MG63 (cell line): ENCODE results near the gene GABRP. TPM values are rescaled to one million over a fixed set of nuclear protein-coding genes. Genes with fewer than 3 reads are reported as not detected.
A peak's percentile ranks its signal among the peaks of the same experiment; 100 is the strongest.
"Not testable (repeated sequence)": the region's sequence is repeated elsewhere in the genome, so short reads cannot be mapped to it uniquely, and the experiment has no call there.

ENCODE experiments used
- DNase-seq: peaks from one replicate; pipeline ENCODE4 v3.0.0-alpha.2; 2020
- H3K27me3 ChIP-seq: fragments of 250-450 bp; sonication (Bioruptor Pico); 2 replicates; pipeline ENCODE4 v1.5.1; 2020; ENCODE audit warnings: mild to moderate bottlenecking, moderate library complexity
- H3K36me3 ChIP-seq: fragments of 250-450 bp; sonication (Bioruptor Pico); 2 replicates; pipeline ENCODE4 v1.5.1; 2020; ENCODE audit warnings: mild to moderate bottlenecking, moderate library complexity
- H3K4me3 ChIP-seq: fragments of 250-450 bp; sonication (Bioruptor Pico); 2 replicates; pipeline ENCODE4 v1.5.1; 2020; ENCODE audit warnings: mild to moderate bottlenecking, moderate library complexity
- H3K9me3 ChIP-seq: fragments of 250-450 bp; sonication (Bioruptor Pico); 2 replicates; pipeline ENCODE4 v1.5.1; 2020; ENCODE audit warnings: mild to moderate bottlenecking, moderate library complexity
- total RNA-seq: library from RNA; depleted of rRNA; stranded (reverse); fragments of >200 nt; shearing (Covaris generic); gene quantifications from 2 replicates; pipeline ENCODE4 v1.2.3, GENCODE V29; 2014; ENCODE audit warnings: low replicate concordance

GABRP gene
- total RNA-seq, 1 experiment from 2014 or later = not detected

GRCh38 chr5:170821257-170821800, 37.8 kb downstream of the GABRP start:
- no peaks in the 10 kb centered on the region for H3K27me3 ChIP-seq
- H3K9me3 ChIP-seq = no peaks in the 10 kb centered on the region
- no peak for DNase-seq
- no peak overlapping the region for H3K4me3 ChIP-seq
- H3K36me3 ChIP-seq = no peaks in the 10 kb centered on the region

- Histone ChIP-seq H3K27me3 (no peaks in the 10 kb centered on the region), H3K9me3 (no peaks in the 10 kb centered on the region), H3K36me3 (no peaks in the 10 kb centered on the region), H3K4me3 (no peak overlapping the region)
- no peak for DNase-seq
Measured at GRCh38 chr5:170826117-170826516, 42.6 kb downstream of the GABRP start.

- Histone ChIP-seq H3K9me3 (no peaks in the 10 kb centered on the region), H3K27me3 (no peaks in the 10 kb centered on the region), H3K36me3 (no peaks in the 10 kb centered on the region), H3K4me3 (no peak overlapping the region)
- DNase-seq = no peak
Measured at GRCh38 chr5:170832241-170832640, 48.7 kb downstream of the GABRP start.

GRCh38 chr5:170833981-170834380, 50.5 kb downstream of the GABRP start:
- H3K27me3 ChIP-seq, H3K4me3 ChIP-seq, DNase-seq, H3K36me3 ChIP-seq, H3K9me3 ChIP-seq: not testable (repeated sequence)

- Histone ChIP-seq H3K4me3 (no peak overlapping the region), H3K36me3 (no peaks in the 10 kb centered on the region), H3K27me3 (peaks cover 3% of the 10 kb centered on the region; the same call in 1 of the 2 replicates), H3K9me3 (no peaks in the 10 kb centered on the region)
- DNase-seq = no peak
Measured at GRCh38 chr5:170836226-170836625, 52.7 kb downstream of the GABRP start.

DNA sequence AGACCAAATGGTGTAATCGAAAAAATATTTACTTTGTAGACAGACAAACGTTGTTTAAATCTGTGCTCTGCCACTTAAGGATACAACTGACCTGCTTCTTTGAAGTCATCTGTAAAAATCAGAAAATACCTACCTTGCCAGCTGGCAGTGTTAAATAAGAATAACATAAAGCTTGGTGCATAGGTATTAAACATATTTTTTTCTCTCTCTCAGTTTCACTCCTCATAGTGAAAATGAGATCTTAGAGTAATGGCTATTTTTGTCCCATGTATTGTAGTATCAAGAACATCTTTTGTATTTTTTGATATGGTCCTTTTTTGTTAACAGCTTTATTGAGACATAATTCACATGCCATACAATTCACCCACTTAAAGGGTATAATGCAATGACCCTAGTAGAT, 60.3 kb downstream of the GABRP start:
- no peaks in the 10 kb centered on the region for H3K9me3 ChIP-seq
- H3K36me3 ChIP-seq = no peaks in the 10 kb centered on the region
- H3K4me3 ChIP-seq = no peak overlapping the region
- no peak for DNase-seq
- peaks cover 3% of the 10 kb centered on the region; the same call in 1 of the 2 replicates for H3K27me3 ChIP-seq

GRCh38 chr5:170844651-170845050, 61.1 kb downstream of the GABRP start:
- no peak overlapping the region for H3K4me3 ChIP-seq
- H3K27me3 ChIP-seq = no peaks in the 10 kb centered on the region; the same call in 1 of the 2 replicates
- no peaks in the 10 kb centered on the region for H3K9me3 ChIP-seq
- no peaks in the 10 kb centered on the region for H3K36me3 ChIP-seq
- DNase-seq = no peak

DNA sequence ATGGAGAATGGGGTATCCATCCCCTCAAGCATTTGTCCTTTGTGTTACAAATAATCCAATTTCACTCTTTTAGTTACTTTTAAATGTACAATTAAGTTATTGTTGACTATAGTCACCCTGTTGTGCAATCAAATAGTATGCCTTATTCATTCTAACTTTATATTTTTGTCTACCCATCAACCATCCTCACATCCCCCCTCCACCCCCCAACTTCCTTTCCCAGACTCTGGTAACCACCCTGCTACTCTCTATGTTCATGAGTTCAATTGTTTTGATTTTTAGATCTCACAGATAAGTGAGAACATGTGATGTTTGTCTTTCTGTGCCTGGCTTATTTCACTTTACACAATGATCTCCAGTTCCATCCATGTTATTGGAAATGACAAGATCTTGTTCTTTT, 62.9 kb downstream of the GABRP start:
- DNase-seq = no peak
- Histone ChIP-seq H3K4me3 (no peak overlapping the region), H3K36me3 (no peaks in the 10 kb centered on the region), H3K9me3 (no peaks in the 10 kb centered on the region), H3K27me3 (no peaks in the 10 kb centered on the region; the same call in 1 of the 2 replicates)

GRCh38 chr5:170846846-170847245, 63.3 kb downstream of the GABRP start:
- DNase-seq = no peak
- no peaks in the 10 kb centered on the region for H3K36me3 ChIP-seq
- H3K27me3 ChIP-seq = no peaks in the 10 kb centered on the region; the same call in 1 of the 2 replicates
- no peak overlapping the region for H3K4me3 ChIP-seq
- no peaks in the 10 kb centered on the region for H3K9me3 ChIP-seq

GRCh38 chr5:170848033-170848432, 64.5 kb downstream of the GABRP start:
- peak; percentile 34 for DNase-seq
- H3K4me3 ChIP-seq = no peak overlapping the region

DNA sequence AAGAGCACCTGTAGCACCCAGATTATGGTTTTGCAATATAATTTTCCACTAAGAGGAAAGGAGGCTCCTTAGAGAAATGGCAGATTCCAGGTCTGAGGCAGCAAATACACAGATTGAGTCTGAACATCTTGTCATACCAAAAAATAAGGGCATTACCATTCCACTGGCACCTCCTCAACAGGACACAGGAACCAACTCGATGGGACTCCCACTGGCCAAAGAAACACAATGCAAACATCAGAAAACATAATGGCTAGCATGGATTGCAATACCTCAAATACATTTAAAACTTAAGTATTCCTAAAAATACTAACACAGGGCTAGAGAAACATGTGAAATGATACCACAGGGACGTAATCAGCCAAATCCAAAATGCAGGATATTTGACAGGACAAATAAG, 65.8 kb downstream of the GABRP start:
- no peak for DNase-seq
- no peak overlapping the region for H3K4me3 ChIP-seq
- no peaks in the 10 kb centered on the region for H3K36me3 ChIP-seq
- H3K9me3 ChIP-seq = no peaks in the 10 kb centered on the region
- peaks cover 4% of the 10 kb centered on the region; the same call in 1 of the 2 replicates for H3K27me3 ChIP-seq

More at GRCh38 chr5:170848033-170848432, 64.5 kb downstream of the GABRP start:
- Histone ChIP-seq H3K36me3 (no peaks in the 10 kb centered on the region), H3K27me3 (peaks cover 4% of the 10 kb centered on the region; the same call in 1 of the 2 replicates), H3K9me3 (no peaks in the 10 kb centered on the region)

DNA sequence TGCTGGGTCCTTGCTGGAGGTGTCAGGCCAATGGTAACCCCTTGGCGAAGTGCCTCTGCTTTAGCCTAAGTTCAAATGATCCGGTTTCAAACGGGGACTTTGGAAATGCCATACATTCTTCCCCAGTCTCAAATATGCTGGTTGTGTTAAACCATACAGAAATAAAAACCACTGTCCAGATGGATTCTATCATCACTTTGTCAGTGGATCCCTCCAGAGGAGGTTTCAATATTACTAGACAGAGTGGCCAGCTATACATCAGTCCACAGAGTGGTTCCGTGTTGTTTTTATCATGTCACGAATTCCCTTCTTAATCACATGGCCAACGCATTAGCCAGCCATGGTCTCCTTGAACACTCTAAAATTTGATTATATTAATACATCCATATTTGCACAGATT, 71.0 kb downstream of the GABRP start:
- Histone ChIP-seq H3K36me3 (no peaks in the 10 kb centered on the region), H3K27me3 (0 out of 2 replicates have a peak, but pooled peaks cover 4% of the 10 kb centered on the region), H3K9me3 (no peaks in the 10 kb centered on the region), H3K4me3 (no peak overlapping the region)
- DNase-seq = no peak

GRCh38 chr5:170857066-170857465, 73.5 kb downstream of the GABRP start:
- Histone ChIP-seq H3K4me3 (no peak overlapping the region), H3K9me3 (peaks cover 9% of the 10 kb centered on the region), H3K27me3 (0 out of 2 replicates have a peak, but pooled peaks cover 2% of the 10 kb centered on the region), H3K36me3 (no peaks in the 10 kb centered on the region)
- no peak for DNase-seq

DNA sequence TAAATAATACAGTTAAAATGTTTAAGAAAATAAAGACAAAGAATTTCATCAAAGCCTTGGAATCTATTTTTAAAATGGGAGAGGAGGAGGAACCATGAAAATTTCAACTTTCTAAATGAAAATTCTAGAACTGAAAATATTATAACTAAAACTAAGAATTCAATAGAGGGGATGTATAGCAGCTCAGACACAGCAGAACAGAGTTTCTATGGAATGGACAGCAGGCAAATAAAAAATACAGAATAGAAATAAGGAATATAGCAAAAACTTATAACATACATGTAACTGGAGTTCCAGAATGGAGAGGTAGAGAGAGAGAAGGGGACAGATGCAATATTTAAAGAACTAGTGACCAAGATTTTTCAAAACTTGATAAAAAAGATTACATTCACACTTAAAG, 76.9 kb downstream of the GABRP start:
- Histone ChIP-seq H3K36me3 (no peaks in the 10 kb centered on the region), H3K9me3 (peaks cover 9% of the 10 kb centered on the region), H3K4me3 (no peak overlapping the region), H3K27me3 (no peaks in the 10 kb centered on the region)
- no peak for DNase-seq

GRCh38 chr5:170860818-170861666, 77.5 kb downstream of the GABRP start:
- 0 out of 2 replicates have a peak overlapping the region, but pooled peaks have one; percentile 10 for H3K4me3 ChIP-seq
- peaks cover 9% of the 10 kb centered on the region for H3K9me3 ChIP-seq
- no peak for DNase-seq
- no peaks in the 10 kb centered on the region for H3K36me3 ChIP-seq
- no peaks in the 10 kb centered on the region for H3K27me3 ChIP-seq

- Histone ChIP-seq H3K36me3 (no peaks in the 10 kb centered on the region), H3K9me3 (peaks cover 9% of the 10 kb centered on the region)
Measured at GRCh38 chr5:170861667-170861916, 78.1 kb downstream of the GABRP start.

GRCh38 chr5:170861917-170862766, 78.6 kb downstream of the GABRP start, which contains the start of gene RANBP17:
TSS of gene RANBP17 (plus strand) at chr5:170862018.
- Histone ChIP-seq H3K27me3 (no peaks in the 10 kb centered on the region), H3K9me3 (peaks cover 9% of the 10 kb centered on the region), H3K36me3 (no peaks in the 10 kb centered on the region), H3K4me3 (peak within 1 kb of the TSS; percentile 72)
- peak; percentile 83 for DNase-seq

More at GRCh38 chr5:170861667-170861916, 78.1 kb downstream of the GABRP start:
- no peaks in the 10 kb centered on the region for H3K27me3 ChIP-seq
- DNase-seq = no peak
- peak overlapping the region; percentile 72 for H3K4me3 ChIP-seq
